ENCODE data around the gene WNT7A.
"Not testable (repeated sequence)": the region's sequence is repeated elsewhere in the genome, so short reads cannot be mapped to it uniquely, and the experiment has no call there.

The WNT7A gene

GRCh38 chr3:13865106-13865505 lies 14.8 kb downstream of the WNT7A start:
- DNase-seq = no peak

- no peak for DNase-seq
These were observed 15.8 kb downstream of the WNT7A start for GRCh38 chr3:13863965-13864595.

GRCh38 chr3:13863382-13863952 lies 16.4 kb downstream of the WNT7A start:
- DNase-seq = no peak

- DNase-seq = no peak
These were observed 18.4 kb downstream of the WNT7A start for GRCh38 chr3:13861461-13861860.

GRCh38 chr3:13860001-13860400 lies 19.9 kb downstream of the WNT7A start:
- no peak for DNase-seq

- DNase-seq = no peak
These were observed 20.9 kb downstream of the WNT7A start for GRCh38 chr3:13858768-13859520.

- no peak for DNase-seq
These were observed 22.0 kb downstream of the WNT7A start for GRCh38 chr3:13857702-13858380.

- not testable (repeated sequence) for DNase-seq
These were observed 23.2 kb downstream of the WNT7A start for GRCh38 chr3:13856628-13857027.

GRCh38 chr3:13856006-13856405 lies 23.9 kb downstream of the WNT7A start:
- DNase-seq = no peak

- DNase-seq = no peak
These were observed 25.4 kb downstream of the WNT7A start for GRCh38 chr3:13854492-13854891.

- DNase-seq = no peak
These were observed 25.9 kb downstream of the WNT7A start for GRCh38 chr3:13853978-13854296.

- DNase-seq = no peak
These were observed 26.5 kb downstream of the WNT7A start for GRCh38 chr3:13853256-13853977.

- DNase-seq = no peak
These were observed 27.2 kb downstream of the WNT7A start for GRCh38 chr3:13852638-13853009.

- DNase-seq = no peak
These were observed 27.8 kb downstream of the WNT7A start for GRCh38 chr3:13851997-13852637.

GRCh38 chr3:13851091-13851849 lies 28.6 kb downstream of the WNT7A start:
- no peak for DNase-seq

GRCh38 chr3:13850161-13850945 lies 29.5 kb downstream of the WNT7A start:
- no peak for DNase-seq

GRCh38 chr3:13849018-13849417 lies 30.9 kb downstream of the WNT7A start:
- DNase-seq = no peak

GRCh38 chr3:13846716-13847570 lies 32.9 kb downstream of the WNT7A start:
- DNase-seq = no peak

GRCh38 chr3:13846238-13846637 lies 33.6 kb downstream of the WNT7A start:
- DNase-seq = no peak

- no peak for DNase-seq
These were observed 34.1 kb downstream of the WNT7A start for GRCh38 chr3:13845806-13846205.
